CD14-positive monocyte (primary cell): ENCODE data around the gene SEC22B. TPM values are rescaled to one million over a fixed set of nuclear protein-coding genes. Genes with fewer than 3 reads are reported as not detected.
"Not testable (repeated sequence)": the region's sequence is repeated elsewhere in the genome, so short reads cannot be mapped to it uniquely, and the experiment has no call there.

Experiments used
- DNase-seq, 3 donors: peaks; one replicate each; pipeline ENCODE4 v3.0.0-alpha.2; 2011 to 2022
- H2AFZ ChIP-seq: 2 replicates; pipeline ENCODE4 v1.6.0; 2012; ENCODE audit warnings: mild to moderate bottlenecking, low read depth, low read length, inconsistent platforms; ENCODE audit not compliant: insufficient read depth, poor library complexity, severe bottlenecking
- H3K27ac ChIP-seq, 2 donors: 1 replicate in 1 of 2; 2 replicates in 1 of 2; pipeline ENCODE4 v1.5.1; 2012 to 2013; ENCODE audit warnings: low read length in 2 of 2, control low read depth in 1 of 2, inconsistent platforms in 1 of 2, low read depth in 1 of 2, mild to moderate bottlenecking in 1 of 2
- H3K27me3 ChIP-seq, 2 donors: one replicate each; pipeline versions ENCODE4 v1.6.0 to v1.6.1; 2011 to 2013; ENCODE audit warnings: low read length in 2 of 2; ENCODE audit not compliant: control insufficient read depth in 2 of 2, insufficient read depth in 2 of 2
- H3K36me3 ChIP-seq, 2 donors: replicated peaks in 1 of 2; 1 replicate in 1 of 2; 2 replicates in 1 of 2; pipeline versions ENCODE4 v1.5.1 to v1.6.1; 2012 to 2013; ENCODE audit warnings: low read length in 2 of 2, control low read depth in 1 of 2, inconsistent platforms in 1 of 2, mild to moderate bottlenecking in 1 of 2; ENCODE audit not compliant: insufficient read depth in 2 of 2, control insufficient read depth in 1 of 2
- H3K4me1 ChIP-seq, 2 donors: 1 replicate in 1 of 2; 2 replicates in 1 of 2; pipeline versions ENCODE4 v1.5.1 to v1.6.1; 2012 to 2013; ENCODE audit warnings: low read length in 2 of 2, control low read depth in 1 of 2, inconsistent platforms in 1 of 2, mild to moderate bottlenecking in 1 of 2, moderate library complexity in 1 of 2; ENCODE audit not compliant: insufficient read depth in 2 of 2, control insufficient read depth in 1 of 2
- H3K4me2 ChIP-seq: replicated peaks from 2 replicates; pipeline ENCODE3; 2012; ENCODE audit warnings: low read length, moderate library complexity, mild to moderate bottlenecking; ENCODE audit not compliant: poor library complexity, severe bottlenecking; ENCODE audit errors: extremely low read depth
- H3K4me3 ChIP-seq, 3 experiments: fragments of 200-600 bp in 1 of 3; sonication (generic) in 1 of 3; replicated peaks in 1 of 3; 1 replicate in 2 of 3; 2 replicates in 1 of 3; pipeline ENCODE4 v1.5.1; 2011 to 2013; ENCODE audit warnings: low read length in 3 of 3, mild to moderate bottlenecking in 3 of 3, control low read depth in 2 of 3, low read depth in 2 of 3, inconsistent platforms in 1 of 3, moderate library complexity in 1 of 3
- H3K79me2 ChIP-seq: 2 replicates; pipeline ENCODE4 v1.6.0; 2012; ENCODE audit warnings: mild to moderate bottlenecking, control low read depth, inconsistent platforms, low read length, moderate library complexity; ENCODE audit not compliant: insufficient read depth
- H3K9ac ChIP-seq: 2 replicates; pipeline ENCODE4 v1.6.0; 2017; ENCODE audit warnings: low read length, mild to moderate bottlenecking; ENCODE audit not compliant: insufficient read depth, poor library complexity, severe bottlenecking
- H3K9me3 ChIP-seq, 2 donors: replicated peaks in 1 of 2; 1 replicate in 1 of 2; 2 replicates in 1 of 2; pipeline versions ENCODE4 v1.5.1 to v1.6.1; 2012 to 2013; ENCODE audit warnings: low read length in 2 of 2, control low read depth in 1 of 2; ENCODE audit not compliant: control insufficient read depth in 1 of 2, insufficient read depth in 1 of 2
- H4K20me1 ChIP-seq: 2 replicates; pipeline ENCODE4 v1.6.0; 2012; ENCODE audit warnings: mild to moderate bottlenecking, low read length, control low read depth, moderate library complexity; ENCODE audit not compliant: insufficient read depth
- H3K27ac Mint-ChIP-seq, 7 donors: one replicate each; pipeline ENCODE4 v1.8.0; 2020; ENCODE audit warnings: mild to moderate bottlenecking in 7 of 7, mixed read lengths in 7 of 7, moderate library complexity in 6 of 7, inconsistent platforms in 2 of 7
- H3K27me3 Mint-ChIP-seq, 3 donors: one replicate each; pipeline ENCODE4 v1.8.0; 2021 to 2022; ENCODE audit warnings: low read depth in 3 of 3, mild to moderate bottlenecking in 3 of 3, mixed read lengths in 3 of 3, moderate library complexity in 3 of 3, inconsistent platforms in 1 of 3
- H3K36me3 Mint-ChIP-seq, 2 donors: one replicate each; pipeline ENCODE4 v1.8.0; 2020; ENCODE audit warnings: mixed read lengths in 2 of 2, inconsistent platforms in 1 of 2, mild to moderate bottlenecking in 1 of 2
- H3K4me1 Mint-ChIP-seq: one replicate; pipeline ENCODE4 v1.8.0; 2020; ENCODE audit warnings: mild to moderate bottlenecking, mixed read lengths
- H3K4me3 Mint-ChIP-seq, 2 donors: one replicate each; pipeline ENCODE4 v1.8.0; 2020; ENCODE audit warnings: mild to moderate bottlenecking in 2 of 2, mixed read lengths in 2 of 2, moderate library complexity in 1 of 2
- H3K9me3 Mint-ChIP-seq, 7 donors: one replicate each; pipeline ENCODE4 v1.8.0; 2020 to 2022; ENCODE audit warnings: mixed read lengths in 7 of 7, mild to moderate bottlenecking in 6 of 7, moderate library complexity in 6 of 7, inconsistent platforms in 2 of 7
- WGBS: methylation state at CpG from one replicate; pipeline ENCODE4 v1.1.5; 2013; ENCODE audit warnings: missing lambda C conversion rate; ENCODE audit not compliant: insufficient coverage; 5-methylcytosine and 5-hydroxymethylcytosine counted together
- intact Hi-C, 2 donors: fragments of 100-400 bp; cut with micrococcal nuclease; formaldehyde crosslinking; loops; one replicate each; pipeline versions ENCODE4 v1.15.0 to v1.15.1; 2023
- polyA plus RNA-seq, 3 donors: library from polyadenylated mRNA; depleted of rRNA in 1 of 3; unstranded in 2 of 3; stranded (reverse) in 1 of 3; fragments of 300-500 nt in 2 of 3; fragments of >200 nt in 1 of 3; fragmentation: Illumina TruSeq in 2 of 3; gene quantifications; 1 replicate in 2 of 3; 2 replicates in 1 of 3; pipeline ENCODE4 v1.2.3, GENCODE V29; 2012 to 2021

SEC22B gene
- polyA plus RNA-seq, 3 donors, result 10.1 to 23.5 (median 18.9) TPM

DNA sequence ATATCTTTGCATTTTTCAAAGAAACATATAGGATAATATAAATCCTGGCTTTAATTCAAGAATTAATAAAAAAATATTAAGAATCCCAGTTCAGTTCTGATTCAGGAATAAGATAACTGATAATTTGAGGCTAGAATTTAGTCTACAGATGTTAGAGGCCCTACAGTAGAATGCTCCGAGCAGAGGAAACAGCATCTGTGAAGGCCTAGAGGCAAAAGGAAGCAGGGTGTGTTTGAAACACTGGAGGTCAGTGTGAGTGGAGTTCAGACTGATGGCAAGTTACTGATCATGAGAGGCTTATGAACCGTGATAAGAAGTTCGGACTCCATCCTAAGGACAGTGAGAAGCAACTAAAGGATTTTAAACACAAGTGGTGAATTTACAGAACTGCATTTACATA lies 33.0 kb downstream of the SEC22B start:
- H3K27me3 ChIP-seq, H3K9ac ChIP-seq, H3K27me3 Mint-ChIP-seq, H3K9me3 Mint-ChIP-seq, H3K4me3 Mint-ChIP-seq, H3K9me3 ChIP-seq, H3K4me2 ChIP-seq, H2AFZ ChIP-seq, H3K79me2 ChIP-seq, intact Hi-C loops, H3K36me3 Mint-ChIP-seq, H4K20me1 ChIP-seq, H3K36me3 ChIP-seq: not testable (repeated sequence)
- peak in 1 of 3 donors; percentile 14 for DNase-seq
- no CpG with 5 or more reads among the region's 3 CpGs for WGBS
- Histone ChIP-seq H3K27ac (peak overlapping the region in 1 of 2 donors; percentile 67), H3K4me3 (peak overlapping the region in 1 of 3 experiments; percentile 44), H3K4me1 (peaks cover 26 to 30% of the 10 kb centered on the region in 2 donors)
- Mint-ChIP-seq H3K27ac (peak overlapping the region in 6 of 7 donors; percentile 83 to 95 (median 94)), H3K4me1 (peaks cover 27% of the 10 kb centered on the region)

- H3K4me3 Mint-ChIP-seq, result peak overlapping the region; percentile 60 to 80
- H3K27me3 Mint-ChIP-seq, H3K36me3 Mint-ChIP-seq, H3K79me2 ChIP-seq, H3K4me2 ChIP-seq, intact Hi-C loops, H3K9me3 ChIP-seq, H3K36me3 ChIP-seq, H2AFZ ChIP-seq, H4K20me1 ChIP-seq, H3K27me3 ChIP-seq, H3K9me3 Mint-ChIP-seq, H3K9ac ChIP-seq: not testable (repeated sequence)
- Histone ChIP-seq H3K4me1 (peaks cover 26 to 30% of the 10 kb centered on the region in 2 donors), H3K4me3 (peak overlapping the region in 1 of 3 experiments; percentile 44), H3K27ac (peak overlapping the region; percentile 42 to 67)
- peak overlapping the region; percentile 83 to 95 (median 94) for H3K27ac Mint-ChIP-seq
- peak; percentile 49 to 68 (median 62) for DNase-seq
- H3K4me1 Mint-ChIP-seq, result peaks cover 27% of the 10 kb centered on the region
- no CpG with 5 or more reads among the region's 14 CpGs for WGBS
Observed at GRCh38 chr1:120142512-120143263, 33.6 kb downstream of the SEC22B start.

DNA sequence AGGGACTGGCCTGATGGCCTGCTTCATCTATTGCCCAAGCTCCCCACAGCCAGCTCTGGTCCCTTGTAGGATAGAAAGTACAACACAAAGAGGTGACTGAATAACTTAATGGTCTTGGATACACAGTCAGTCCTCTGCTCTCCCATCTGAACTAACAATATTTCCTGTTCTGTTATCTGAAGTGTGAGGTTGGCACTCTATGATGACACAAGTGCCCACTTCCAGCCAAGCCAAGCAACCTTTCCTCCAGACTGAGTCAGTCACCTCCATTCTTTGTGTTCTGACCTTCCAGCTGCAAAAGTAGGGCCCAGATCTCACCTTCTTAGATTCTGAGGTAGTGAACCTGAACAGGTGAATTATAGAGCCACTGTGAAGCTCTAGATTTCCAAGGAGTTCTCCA lies 34.5 kb downstream of the SEC22B start:
- intact Hi-C loops, H3K36me3 Mint-ChIP-seq, H2AFZ ChIP-seq, H3K4me3 Mint-ChIP-seq, H3K9me3 ChIP-seq, H3K27me3 Mint-ChIP-seq, H3K4me2 ChIP-seq, H3K27me3 ChIP-seq, H3K4me3 ChIP-seq, H3K9me3 Mint-ChIP-seq, H3K27ac ChIP-seq, H3K9ac ChIP-seq, H3K79me2 ChIP-seq, H4K20me1 ChIP-seq, H3K36me3 ChIP-seq, DNase-seq: not testable (repeated sequence)
- peaks cover 27% of the 10 kb centered on the region for H3K4me1 Mint-ChIP-seq
- H3K27ac Mint-ChIP-seq, result peak overlapping the region in 5 of 7 donors; percentile 43 to 81 (median 65)
- H3K4me1 ChIP-seq, result peaks cover 26 to 30% of the 10 kb centered on the region in 2 donors

GRCh38 chr1:120140656-120141265 lies 35.6 kb downstream of the SEC22B start:
- H3K4me3 Mint-ChIP-seq, H3K36me3 ChIP-seq, H3K4me2 ChIP-seq, H3K27me3 ChIP-seq, H3K79me2 ChIP-seq, H3K27ac ChIP-seq, H3K9ac ChIP-seq, H3K4me3 ChIP-seq, H4K20me1 ChIP-seq, DNase-seq, H2AFZ ChIP-seq, H3K27me3 Mint-ChIP-seq, H3K9me3 Mint-ChIP-seq, intact Hi-C loops, H3K9me3 ChIP-seq, H3K36me3 Mint-ChIP-seq, H3K27ac Mint-ChIP-seq: not testable (repeated sequence)
- no CpG with 5 or more reads among the region's 1 CpG for WGBS
- H3K4me1 ChIP-seq, result peaks cover 26 to 30% of the 10 kb centered on the region in 2 donors
- H3K4me1 Mint-ChIP-seq, result peaks cover 27% of the 10 kb centered on the region
